Pericardium fibroblast (primary cell): ENCODE data around the gene G3BP1. TPM values are rescaled to one million over a fixed set of nuclear protein-coding genes. Genes with fewer than 3 reads are reported as not detected.

Experiments
- total RNA-seq: library from RNA; depleted of rRNA; stranded (reverse); fragments of >200 nt; gene quantifications from 2 replicates; pipeline ENCODE4 v1.2.3, GENCODE V29; 2015

The G3BP1 gene
- 67.2 and 90.6 TPM in 2 replicates for total RNA-seq

GRCh38 chr5:151771259-151772028 is at the start of gene G3BP1:
Gene G3BP1 (plus strand): TSS chr5:151771954. CDS start chr5:151786621, 14,667 bp downstream.

GRCh38 chr5:151758430-151759241 is 13.1 kb upstream of the G3BP1 start, which contains the start of gene ATOX1:
Gene ATOX1 (minus strand): TSS chr5:151758631. CDS start chr5:151758551, 80 bp downstream.

Other genes starting within 250 kb of the G3BP1 start
- gene FAT2, start 180.6 kb upstream of the G3BP1 start, total RNA-seq: not detected in 2 replicates
- 4,412 and 6,097 TPM in 2 replicates for gene SPARC, start 85.0 kb upstream of the G3BP1 start, total RNA-seq
- gene ATOX1, start 13.3 kb upstream of the G3BP1 start, total RNA-seq: 165 and 166 TPM in 2 replicates
- not detected in 2 replicates for gene GLRA1, start 152.9 kb downstream of the G3BP1 start, total RNA-seq